ENCODE data around the gene ZBTB12. TPM values are rescaled to one million over a fixed set of nuclear protein-coding genes. Genes with fewer than 3 reads are reported as not detected.
A peak's percentile ranks its signal among the peaks of the same experiment; 100 is the strongest.

Gene ZBTB12
- total and polyA plus RNA-seq, 2 donors from 2014 or later, result 2.5 to 3.4 TPM

DNA sequence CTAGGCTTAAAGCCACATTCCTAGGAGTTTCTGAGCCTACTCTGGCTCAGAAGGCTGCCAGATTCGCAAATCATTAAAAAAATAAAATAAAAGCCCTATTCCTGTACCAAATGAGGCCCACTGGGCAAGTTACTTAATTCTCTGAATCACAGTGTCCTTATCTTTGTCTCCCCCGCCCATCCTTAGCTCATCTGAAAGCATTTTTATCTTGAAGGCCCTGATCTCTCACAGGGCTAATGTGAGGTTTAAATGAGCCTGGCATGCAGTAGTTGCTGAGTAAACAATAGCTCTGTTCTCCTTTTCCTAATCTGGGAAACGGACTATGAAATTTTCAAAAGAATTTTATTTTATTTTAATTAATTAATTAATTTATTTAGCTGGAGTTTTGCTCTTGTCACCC is 2.1 kb upstream of the ZBTB12 start:
- Histone ChIP-seq H3K4me3 (ENCODE audit: low read length in 3 of 3) (no peak overlapping the region), H3K4me1 (ENCODE audit: control insufficient read depth in 2 of 3, insufficient read depth in 2 of 3, low read depth in 1 of 3, low read length in 3 of 3) (peaks cover 0 to 13% (median 8%) of the 10 kb centered on the region in 3 donors), H3K9ac (ENCODE audit: low read length in 3 of 3) (no peak overlapping the region), H3K27me3 (ENCODE audit: control insufficient read depth, insufficient read depth, low read length) (no peaks in the 10 kb centered on the region), H3K9me3 (ENCODE audit: control insufficient read depth in 2 of 3, insufficient read depth in 1 of 3, low read length in 3 of 3) (no peaks in the 10 kb centered on the region), H3K36me3 (ENCODE audit: control insufficient read depth in 2 of 3, insufficient read depth in 3 of 3, low read length in 3 of 3) (no peaks in the 10 kb centered on the region), H3K27ac (ENCODE audit: low read depth in 2 of 2, low read length in 2 of 2) (no peak overlapping the region)
- FAIRE-seq (no peak), DNase-seq (no peak)
- TF ChIP-seq CTCF (IDR thresholded peaks at IDR 0.05; ENCODE audit: borderline replicate concordance, extremely low read depth, insufficient read depth), result no peak
- intact Hi-C loops (cut with DNase I), result no loop called here

DNA sequence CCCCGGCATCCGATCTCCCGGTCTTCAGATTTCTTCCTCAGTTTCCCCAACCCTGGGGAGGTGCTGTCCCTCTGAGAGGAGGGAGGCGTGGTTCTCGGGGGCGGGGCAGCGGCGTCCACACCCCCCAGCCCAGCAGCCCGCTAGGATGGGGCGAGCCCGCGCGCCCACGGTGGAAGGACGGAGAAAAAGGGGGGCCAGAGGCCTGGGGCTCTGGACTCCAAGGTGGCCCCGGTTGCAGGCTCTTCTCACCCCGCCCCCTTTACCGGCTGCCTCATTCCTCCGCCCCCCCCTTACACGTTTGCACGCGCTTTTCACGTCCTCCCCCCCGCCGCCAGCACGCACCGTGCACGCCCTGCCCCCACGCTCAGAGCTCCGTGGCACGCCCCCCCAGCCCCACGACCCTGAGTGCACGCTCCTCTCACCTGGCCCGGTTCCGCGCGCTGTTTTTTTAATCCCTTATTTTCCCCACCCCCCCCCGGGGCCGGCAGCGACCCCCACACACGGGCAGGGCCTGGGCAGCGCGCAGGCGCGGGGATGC is 402 bp downstream of the ZBTB12 start:
- Histone ChIP-seq H3K9ac (ENCODE audit: low read length in 3 of 3) (peak overlapping the region in 1 of 3 donors; percentile 51), H3K27me3 (ENCODE audit: control insufficient read depth, insufficient read depth, low read length) (no peaks in the 10 kb centered on the region), H3K4me3 (ENCODE audit: low read length in 3 of 3) (peak overlapping the region in 2 of 3 donors; percentile 11 to 87), H3K27ac (ENCODE audit: low read depth in 2 of 2, low read length in 2 of 2) (peak overlapping the region; percentile 82 to 91), H3K9me3 (ENCODE audit: control insufficient read depth in 2 of 3, insufficient read depth in 1 of 3, low read length in 3 of 3) (no peaks in the 10 kb centered on the region), H3K4me1 (ENCODE audit: control insufficient read depth in 2 of 3, insufficient read depth in 2 of 3, low read depth in 1 of 3, low read length in 3 of 3) (peaks cover 4 to 19% (median 13%) of the 10 kb centered on the region in 3 donors), H3K36me3 (ENCODE audit: control insufficient read depth in 2 of 3, insufficient read depth in 3 of 3, low read length in 3 of 3) (no peaks in the 10 kb centered on the region)
- FAIRE-seq (no peak), DNase-seq (peak; percentile 36 to 90 (median 71))
- intact Hi-C loops (cut with DNase I), result no loop called here
- TF ChIP-seq CTCF (IDR thresholded peaks at IDR 0.05; ENCODE audit: borderline replicate concordance, extremely low read depth, insufficient read depth), result no peak

GRCh38 chr6:31900917-31901414 is 920 bp downstream of the ZBTB12 start:
- Histone ChIP-seq H3K27me3 (ENCODE audit: control insufficient read depth, insufficient read depth, low read length) (no peaks in the 10 kb centered on the region), H3K4me1 (ENCODE audit: control insufficient read depth in 2 of 3, insufficient read depth in 2 of 3, low read depth in 1 of 3, low read length in 3 of 3) (peaks cover 4 to 19% (median 13%) of the 10 kb centered on the region in 3 donors), H3K4me3 (ENCODE audit: low read length in 3 of 3) (peak overlapping the region in 2 of 3 donors; percentile 11 to 87), H3K9me3 (ENCODE audit: control insufficient read depth in 2 of 3, insufficient read depth in 1 of 3, low read length in 3 of 3) (no peaks in the 10 kb centered on the region), H3K27ac (ENCODE audit: low read depth in 2 of 2, low read length in 2 of 2) (peak overlapping the region; percentile 82 to 91), H3K36me3 (ENCODE audit: control insufficient read depth in 2 of 3, insufficient read depth in 3 of 3, low read length in 3 of 3) (no peaks in the 10 kb centered on the region), H3K9ac (ENCODE audit: low read length in 3 of 3) (peak overlapping the region in 1 of 3 donors; percentile 51)
- DNase-seq, result peak in 4 of 5 donors; percentile 38 to 87 (median 40)
- no peak for FAIRE-seq
- intact Hi-C loops (cut with DNase I), result no loop called here
- no peak for TF ChIP-seq CTCF (IDR thresholded peaks at IDR 0.05; ENCODE audit: borderline replicate concordance, extremely low read depth, insufficient read depth)
